GM18867 (cell line): ENCODE results near the gene PPID.
"Not testable (repeated sequence)": the region's sequence is repeated elsewhere in the genome, so short reads cannot be mapped to it uniquely, and the experiment has no call there.

Experiments
- ATAC-seq: cut with Tn5 transposase; IDR thresholded peaks from one replicate; pipeline ENCODE4 v1.9.1; 2021; ENCODE audit warnings: mild to moderate bottlenecking, moderate library complexity; ENCODE audit not compliant: unreplicated experiment

Gene PPID

GRCh38 chr4:158738866-158739265 lies 15.7 kb upstream of the PPID start:
- ATAC-seq = no peak

- peak; percentile 90 for ATAC-seq
Measured at GRCh38 chr4:158729716-158730559, 6.7 kb upstream of the PPID start.

- ATAC-seq = no peak
Measured at GRCh38 chr4:158728236-158728635, 5.0 kb upstream of the PPID start.

GRCh38 chr4:158726633-158727032 lies 3.4 kb upstream of the PPID start:
- no peak for ATAC-seq

- no peak for ATAC-seq
Measured at GRCh38 chr4:158724637-158725036, 1.4 kb upstream of the PPID start.

- peak; percentile 18 for ATAC-seq
Measured at GRCh38 chr4:158722291-158722916, 792 bp downstream of the PPID start.

- ATAC-seq = no peak
Measured at GRCh38 chr4:158721680-158722079, 1.5 kb downstream of the PPID start.

- no peak for ATAC-seq
Measured at GRCh38 chr4:158715802-158716201, 7.4 kb downstream of the PPID start.

GRCh38 chr4:158714937-158715336 lies 8.3 kb downstream of the PPID start:
- ATAC-seq = no peak

- not testable (repeated sequence) for ATAC-seq
Measured at GRCh38 chr4:158712622-158713021, 10.6 kb downstream of the PPID start.

- ATAC-seq = no peak
Measured at GRCh38 chr4:158710814-158711213, 12.4 kb downstream of the PPID start.

GRCh38 chr4:158704274-158704673 lies 18.9 kb downstream of the PPID start:
- no peak for ATAC-seq

- no peak for ATAC-seq
Measured at GRCh38 chr4:158688813-158689212, 34.4 kb downstream of the PPID start.

- ATAC-seq = no peak
Measured at GRCh38 chr4:158682066-158682465, 41.1 kb downstream of the PPID start.

GRCh38 chr4:158681629-158682028 lies 41.6 kb downstream of the PPID start:
- no peak for ATAC-seq

- no peak for ATAC-seq
Measured at GRCh38 chr4:158678767-158679166, 44.4 kb downstream of the PPID start.

GRCh38 chr4:158676076-158676475 lies 47.1 kb downstream of the PPID start:
- no peak for ATAC-seq

GRCh38 chr4:158673633-158674032 lies 49.6 kb downstream of the PPID start:
- ATAC-seq = no peak

- peak; percentile 79 for ATAC-seq
Measured at GRCh38 chr4:158671915-158672806, 51.0 kb downstream of the PPID start, which contains the start of gene ETFDH. ETFDH (plus strand) TSS chr4:158672296; CDS start chr4:158672457, 161 bp downstream.

- no peak for ATAC-seq
Measured at GRCh38 chr4:158671665-158671914, 51.6 kb downstream of the PPID start, which contains the start of gene C4orf46. C4orf46 (minus strand) TSS chr4:158671887; CDS start chr4:158671801, 86 bp downstream.

- ATAC-seq = peak; percentile 22
Measured at GRCh38 chr4:158670975-158671664, 52.1 kb downstream of the PPID start.
